ENCODE data around the gene ZNF827. TPM values are rescaled to one million over a fixed set of nuclear protein-coding genes. Genes with fewer than 3 reads are reported as not detected.

Gene ZNF827
- total RNA-seq, 1 experiment from 2014 or later = 6.3 TPM

DNA sequence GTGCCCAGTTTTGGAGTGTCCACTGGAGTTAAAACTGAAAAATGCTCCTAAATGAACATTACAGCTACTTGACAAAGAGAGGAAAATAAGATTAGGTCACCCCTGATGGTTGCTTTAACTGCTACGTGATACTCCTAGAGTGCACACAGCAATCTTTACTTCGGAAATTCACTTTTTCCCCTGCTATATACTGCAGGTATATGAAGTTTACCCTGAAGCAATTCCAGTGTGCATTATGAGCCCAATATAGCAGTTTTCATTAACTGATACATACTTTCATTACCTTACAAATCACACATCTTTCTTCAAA is 773 bp upstream of the ZNF827 start:
- TF ChIP-seq REST (IDR thresholded peaks at IDR 0.05; ENCODE audit: insufficient read depth in 1 of 2, low read depth in 2 of 2, low read length in 1 of 2) (no peak), TCF7L2 (IDR thresholded peaks at IDR 0.05; ENCODE audit: low read depth, low read length) (no peak), SIN3A (IDR thresholded peaks at IDR 0.05; ENCODE audit: borderline replicate concordance, insufficient read depth, low read depth, low read length) (no peak), POLR2AphosphoS5 (IDR thresholded peaks at IDR 0.05; ENCODE audit: low read depth, low read length) (no peak)
- TF ChIP-seq, protein P1, sequence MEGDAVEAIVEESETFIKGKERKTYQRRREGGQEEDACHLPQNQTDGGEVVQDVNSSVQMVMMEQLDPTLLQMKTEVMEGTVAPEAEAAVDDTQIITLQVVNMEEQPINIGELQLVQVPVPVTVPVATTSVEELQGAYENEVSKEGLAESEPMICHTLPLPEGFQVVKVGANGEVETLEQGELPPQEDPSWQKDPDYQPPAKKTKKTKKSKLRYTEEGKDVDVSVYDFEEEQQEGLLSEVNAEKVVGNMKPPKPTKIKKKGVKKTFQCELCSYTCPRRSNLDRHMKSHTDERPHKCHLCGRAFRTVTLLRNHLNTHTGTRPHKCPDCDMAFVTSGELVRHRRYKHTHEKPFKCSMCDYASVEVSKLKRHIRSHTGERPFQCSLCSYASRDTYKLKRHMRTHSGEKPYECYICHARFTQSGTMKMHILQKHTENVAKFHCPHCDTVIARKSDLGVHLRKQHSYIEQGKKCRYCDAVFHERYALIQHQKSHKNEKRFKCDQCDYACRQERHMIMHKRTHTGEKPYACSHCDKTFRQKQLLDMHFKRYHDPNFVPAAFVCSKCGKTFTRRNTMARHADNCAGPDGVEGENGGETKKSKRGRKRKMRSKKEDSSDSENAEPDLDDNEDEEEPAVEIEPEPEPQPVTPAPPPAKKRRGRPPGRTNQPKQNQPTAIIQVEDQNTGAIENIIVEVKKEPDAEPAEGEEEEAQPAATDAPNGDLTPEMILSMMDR (IDR thresholded peaks at IDR 0.05) = no peak
- Histone ChIP-seq H3K4me3 (ENCODE audit: low read depth in 2 of 2, low read length in 2 of 2) (no peak overlapping the region), H3K36me3 (ENCODE audit: control insufficient read depth, insufficient read depth, low read length) (no peaks in the 10 kb centered on the region; the same call in 1 of the 2 replicates), H3K9me3 (ENCODE audit: control insufficient read depth, insufficient read depth, low read depth, low read length) (no peaks in the 10 kb centered on the region), H3K27ac (ENCODE audit: low read length) (no peak overlapping the region), H3K27me3 (ENCODE audit: control insufficient read depth, insufficient read depth, low read length) (no peaks in the 10 kb centered on the region), H3K4me1 (ENCODE audit: control insufficient read depth, insufficient read depth, low read length) (peaks cover 10% of the 10 kb centered on the region)
- BruUV-seq (replicated peaks) = no TSS peak
- POLR2A ChIA-PET = no interaction called here
- no peak for ATAC-seq
- CTCF ChIA-PET = no interaction called here
- intact Hi-C loops (cut with micrococcal nuclease; ENCODE audit: unreplicated experiment) (no loop called here), in situ Hi-C loops (cut with HindIII; ENCODE audit: low pct_unique_long_range_greater_than_20kb, low sequenced_read_pairs) (no loop called here)
- no peak for DNase-seq (ENCODE audit: low read depth, low spot score)

GRCh38 chr4:145937971-145938611 is 532 bp downstream of the ZNF827 start:
- TF ChIP-seq TCF7L2 (IDR thresholded peaks at IDR 0.05; ENCODE audit: low read depth, low read length) (no peak), REST (IDR thresholded peaks at IDR 0.05; ENCODE audit: insufficient read depth in 1 of 2, low read depth in 2 of 2, low read length in 1 of 2) (no peak), POLR2AphosphoS5 (IDR thresholded peaks at IDR 0.05; ENCODE audit: low read depth, low read length) (no peak), SIN3A (IDR thresholded peaks at IDR 0.05; ENCODE audit: borderline replicate concordance, insufficient read depth, low read depth, low read length) (no peak)
- TF ChIP-seq, protein P1 (IDR thresholded peaks at IDR 0.05) = no peak
- ChIA-PET CTCF (interaction anchor here (0.5 kb wide), 1 partner anchor 587 kb away, joined by 3 read pairs; no protein-coding TSS in a partner anchor), POLR2A (interaction anchor here (0.6 kb wide), 1 partner anchor 49 kb away, joined by 9 read pairs; no protein-coding TSS in a partner anchor)
- no peak for DNase-seq (ENCODE audit: low read depth, low spot score)
- peak overlapping the region; percentile 82 for H3K27ac ChIP-seq (ENCODE audit: low read length)
- no peaks in the 10 kb centered on the region; the same call in 1 of the 2 replicates for H3K36me3 ChIP-seq (ENCODE audit: control insufficient read depth, insufficient read depth, low read length)
- H3K4me3 ChIP-seq (ENCODE audit: low read depth in 2 of 2, low read length in 2 of 2) = peak overlapping the region; percentile 65 to 84
- no peaks in the 10 kb centered on the region for H3K27me3 ChIP-seq (ENCODE audit: control insufficient read depth, insufficient read depth, low read length)
- intact Hi-C loops (cut with micrococcal nuclease; ENCODE audit: unreplicated experiment) = no loop called here
- BruUV-seq (replicated peaks) = no TSS peak
- ATAC-seq = no peak
- no peaks in the 10 kb centered on the region for H3K9me3 ChIP-seq (ENCODE audit: control insufficient read depth, insufficient read depth, low read depth, low read length)
- peaks cover 10% of the 10 kb centered on the region for H3K4me1 ChIP-seq (ENCODE audit: control insufficient read depth, insufficient read depth, low read length)
- in situ Hi-C loops (cut with HindIII; ENCODE audit: low pct_unique_long_range_greater_than_20kb, low sequenced_read_pairs) = no loop called here
